OCI-LY3 (cell line): Measurements from ENCODE around the gene GPR45.

ENCODE experiments used
- H2AFZ ChIP-seq: fragments of 200-600, 300-600 bp; shearing (Covaris generic); 2 replicates; pipeline ENCODE4 v1.6.0; 2014; ENCODE audit warnings: antibody characterized with exemption, low read depth, low read length
- H3K27ac ChIP-seq: fragments of 200-600, 300-600 bp; sonication (generic); 2 replicates; pipeline ENCODE4 v1.5.1; 2014; ENCODE audit warnings: mild to moderate bottlenecking, low read length, moderate library complexity, mixed read lengths
- H3K27me3 ChIP-seq: fragments of 200-600, 300-600 bp; sonication (generic); 2 replicates; pipeline ENCODE4 v1.6.1; 2014; ENCODE audit warnings: low read depth, low read length, mixed read lengths
- H3K36me3 ChIP-seq: fragments of 200-600, 300-600 bp; sonication (generic); replicated peaks from 2 replicates; pipeline ENCODE3; 2014; ENCODE audit warnings: low read depth, low read length, mixed read lengths
- H3K4me1 ChIP-seq: fragments of 300-600, 200-600 bp; sonication (generic); 2 replicates; pipeline ENCODE4 v1.6.1; 2014; ENCODE audit warnings: low read length, mixed read lengths
- H3K4me2 ChIP-seq: fragments of 200-600, 300-600 bp; sonication (generic); 2 replicates; pipeline ENCODE4 v1.6.1; 2014; ENCODE audit warnings: low read length, mixed read lengths
- H3K4me3 ChIP-seq: fragments of 300-600, 200-600 bp; sonication (generic); 2 replicates; pipeline ENCODE4 v1.5.1; 2014; ENCODE audit warnings: antibody characterized with exemption, mild to moderate bottlenecking, low read length, moderate library complexity
- H3K79me2 ChIP-seq: fragments of 300-600, 200-600 bp; shearing (Covaris generic); 2 replicates; pipeline ENCODE4 v1.6.1; 2014; ENCODE audit warnings: mild to moderate bottlenecking, low read length, mixed read lengths
- H3K9ac ChIP-seq: fragments of 300-600, 200-600 bp; shearing (Covaris generic); 2 replicates; pipeline ENCODE4 v1.6.0; 2014; ENCODE audit warnings: mild to moderate bottlenecking, low read length, moderate library complexity
- H3K9me3 ChIP-seq: fragments of 200-600, 300-600 bp; shearing (Covaris generic); 2 replicates; pipeline ENCODE4 v1.6.1; 2014; ENCODE audit warnings: low read length, mixed read lengths; ENCODE audit not compliant: insufficient read depth
- H4K20me1 ChIP-seq: fragments of 200-600, 300-600 bp; sonication (generic); 2 replicates; pipeline ENCODE4 v1.6.1; 2016; ENCODE audit warnings: low read length, mixed read lengths; ENCODE audit not compliant: insufficient read depth
- EZH2phosphoT487 ChIP-seq: fragments of 200-600 bp; shearing (Covaris generic); IDR thresholded peaks from 2 replicates; pipeline ENCODE4 v1.6.1; 2018; ENCODE audit warnings: antibody characterized with exemption, mixed run types, low read depth
- TF ChIP-seq, protein P1 (sequence below): fragments of 200-600, 300-600 bp; sonication (generic); IDR thresholded peaks from 2 replicates; pipeline ENCODE4 v1.5.1; 2014; ENCODE audit warnings: antibody characterized with exemption, low read length, low read depth

GPR45 gene

DNA sequence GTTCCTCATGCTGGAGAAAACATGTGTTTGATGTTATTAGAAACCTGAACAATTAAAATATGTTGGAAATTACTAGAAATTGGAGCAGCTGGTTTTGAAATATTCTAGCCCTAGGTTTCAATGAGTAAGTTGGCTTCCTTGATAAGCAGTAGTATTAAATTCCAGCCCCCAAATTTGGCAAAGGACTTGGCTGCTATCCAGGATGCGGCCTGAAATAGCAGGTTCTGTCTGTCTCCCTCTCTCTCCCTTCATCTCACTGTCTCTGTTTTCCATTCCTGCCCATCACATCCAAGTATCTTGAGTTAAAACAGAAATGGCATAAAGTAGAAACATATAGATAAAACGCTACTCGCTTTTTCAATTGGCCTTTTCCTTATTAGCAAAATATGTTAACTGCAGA is 20.9 kb upstream of the GPR45 start:
- Histone ChIP-seq H2AFZ (no peak overlapping the region), H3K27me3 (no peaks in the 10 kb centered on the region), H3K4me1 (0 out of 2 replicates have a peak, but pooled peaks cover 3% of the 10 kb centered on the region), H3K4me2 (no peak overlapping the region), H3K27ac (no peak overlapping the region), H3K9ac (no peak overlapping the region), H3K36me3 (no peaks in the 10 kb centered on the region), H3K79me2 (no peaks in the 10 kb centered on the region), H3K4me3 (no peak overlapping the region), H4K20me1 (no peaks in the 10 kb centered on the region), H3K9me3 (no peaks in the 10 kb centered on the region)
- TF ChIP-seq, protein P1, sequence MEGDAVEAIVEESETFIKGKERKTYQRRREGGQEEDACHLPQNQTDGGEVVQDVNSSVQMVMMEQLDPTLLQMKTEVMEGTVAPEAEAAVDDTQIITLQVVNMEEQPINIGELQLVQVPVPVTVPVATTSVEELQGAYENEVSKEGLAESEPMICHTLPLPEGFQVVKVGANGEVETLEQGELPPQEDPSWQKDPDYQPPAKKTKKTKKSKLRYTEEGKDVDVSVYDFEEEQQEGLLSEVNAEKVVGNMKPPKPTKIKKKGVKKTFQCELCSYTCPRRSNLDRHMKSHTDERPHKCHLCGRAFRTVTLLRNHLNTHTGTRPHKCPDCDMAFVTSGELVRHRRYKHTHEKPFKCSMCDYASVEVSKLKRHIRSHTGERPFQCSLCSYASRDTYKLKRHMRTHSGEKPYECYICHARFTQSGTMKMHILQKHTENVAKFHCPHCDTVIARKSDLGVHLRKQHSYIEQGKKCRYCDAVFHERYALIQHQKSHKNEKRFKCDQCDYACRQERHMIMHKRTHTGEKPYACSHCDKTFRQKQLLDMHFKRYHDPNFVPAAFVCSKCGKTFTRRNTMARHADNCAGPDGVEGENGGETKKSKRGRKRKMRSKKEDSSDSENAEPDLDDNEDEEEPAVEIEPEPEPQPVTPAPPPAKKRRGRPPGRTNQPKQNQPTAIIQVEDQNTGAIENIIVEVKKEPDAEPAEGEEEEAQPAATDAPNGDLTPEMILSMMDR = no peak
- no peak for TF ChIP-seq EZH2phosphoT487

DNA sequence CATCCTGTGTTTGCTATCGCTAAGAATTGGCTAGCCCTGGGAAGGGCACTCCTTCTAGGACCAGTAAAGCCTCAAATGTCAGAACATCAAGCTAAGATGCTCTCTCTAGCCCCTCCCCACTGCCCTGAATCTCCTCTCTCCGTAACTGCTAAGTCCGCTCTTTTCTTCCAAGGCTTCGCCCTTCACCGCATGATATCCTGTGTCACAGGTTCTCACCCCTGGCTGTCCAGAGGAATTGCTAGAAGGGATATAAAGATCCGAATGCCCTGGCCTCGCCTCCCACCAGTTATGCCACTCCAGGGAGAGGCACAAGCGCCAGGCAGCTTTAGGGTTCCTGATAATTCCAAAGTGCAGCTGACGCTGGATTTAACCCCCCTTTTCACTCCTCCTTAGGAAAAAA is 17.1 kb upstream of the GPR45 start:
- Histone ChIP-seq H3K4me1 (no peaks in the 10 kb centered on the region), H3K9me3 (no peaks in the 10 kb centered on the region), H3K79me2 (no peaks in the 10 kb centered on the region), H3K4me2 (no peak overlapping the region), H3K4me3 (no peak overlapping the region), H4K20me1 (no peaks in the 10 kb centered on the region), H3K27ac (no peak overlapping the region), H3K36me3 (no peaks in the 10 kb centered on the region), H2AFZ (no peak overlapping the region), H3K27me3 (no peaks in the 10 kb centered on the region), H3K9ac (no peak overlapping the region)
- TF ChIP-seq, protein P1 = no peak
- no peak for TF ChIP-seq EZH2phosphoT487

DNA sequence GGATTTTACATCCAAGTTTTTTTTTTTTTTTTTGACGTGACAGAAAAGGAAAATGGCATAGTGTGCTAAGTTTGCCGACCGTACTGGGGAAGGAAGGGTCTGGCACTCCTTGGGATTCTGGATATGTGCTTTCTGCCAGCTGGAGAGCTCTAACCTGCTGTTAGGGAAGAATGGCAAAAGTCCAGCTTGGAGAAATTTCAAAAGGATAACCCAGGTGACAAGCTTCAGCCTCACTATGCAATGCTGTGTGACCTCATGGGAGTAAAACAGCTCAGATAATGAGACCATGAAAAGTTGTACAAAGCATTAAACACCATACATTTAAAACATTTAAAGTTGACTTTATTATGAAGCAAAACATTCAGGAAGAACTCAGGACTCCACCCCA is 10.3 kb upstream of the GPR45 start:
- Histone ChIP-seq H2AFZ (no peak overlapping the region), H3K9me3 (no peaks in the 10 kb centered on the region), H3K27ac (no peak overlapping the region), H3K27me3 (no peaks in the 10 kb centered on the region), H4K20me1 (no peaks in the 10 kb centered on the region), H3K4me3 (no peak overlapping the region), H3K9ac (no peak overlapping the region), H3K4me2 (no peak overlapping the region), H3K4me1 (peaks cover 6% of the 10 kb centered on the region; the same call in 1 of the 2 replicates), H3K79me2 (no peaks in the 10 kb centered on the region), H3K36me3 (no peaks in the 10 kb centered on the region)
- TF ChIP-seq, protein P1 = no peak

DNA sequence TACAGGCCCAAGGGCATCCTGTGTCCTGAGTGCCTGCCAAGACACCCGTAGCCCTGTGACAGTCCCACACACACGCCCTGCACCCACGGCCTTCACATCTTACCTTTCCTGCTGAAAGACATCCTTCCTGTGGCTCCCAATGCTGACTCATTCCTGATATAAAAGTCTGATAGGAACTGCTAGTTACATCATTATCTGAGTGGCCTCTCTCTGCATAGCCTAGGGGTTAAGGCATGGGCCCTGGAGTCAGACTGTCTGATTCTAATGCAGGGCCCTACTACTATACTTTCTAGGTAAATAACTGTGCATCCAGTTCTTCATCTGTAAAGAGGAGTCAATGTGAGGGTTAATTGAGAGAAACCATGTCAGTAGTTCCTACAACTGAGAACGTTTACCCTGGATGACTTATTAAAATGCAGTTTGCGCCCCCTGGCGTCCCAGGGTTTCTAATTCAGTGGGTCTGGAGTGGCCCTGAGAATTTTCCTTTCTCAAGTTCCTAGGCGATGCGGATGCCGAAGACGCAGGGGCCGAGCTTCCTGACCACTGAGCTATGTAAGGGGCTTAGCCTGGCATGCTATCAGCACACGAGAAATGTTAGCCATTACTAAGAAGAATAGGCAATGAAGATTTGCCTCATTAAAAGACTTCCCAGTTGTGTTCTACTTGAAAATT is 6.0 kb upstream of the GPR45 start:
- Histone ChIP-seq H4K20me1 (no peaks in the 10 kb centered on the region), H3K4me1 (peaks cover 23% of the 10 kb centered on the region), H3K27ac (no peak overlapping the region), H3K4me3 (no peak overlapping the region), H3K36me3 (no peaks in the 10 kb centered on the region), H3K27me3 (no peaks in the 10 kb centered on the region), H3K9me3 (no peaks in the 10 kb centered on the region), H3K9ac (no peak overlapping the region), H3K4me2 (peak overlapping the region; percentile 42), H2AFZ (0 out of 2 replicates have a peak overlapping the region, but pooled peaks have one; percentile 12), H3K79me2 (no peaks in the 10 kb centered on the region)
- TF ChIP-seq EZH2phosphoT487 = no peak
- TF ChIP-seq, protein P1 = peak; percentile 89
